ENCODE measurements around the gene PHF2.

The PHF2 gene

GRCh38 chr9:93546356-93546755, 30.0 kb upstream of the PHF2 start:
- H3K4me3 ChIP-seq (ENCODE audit: insufficient read depth, low read depth, low read length): no peak overlapping the region
- no peaks in the 10 kb centered on the region for H3K27me3 ChIP-seq (ENCODE audit: control insufficient read depth, insufficient read depth, low read length, poor library complexity, severe bottlenecking)
- H3K36me3 ChIP-seq (ENCODE audit: control insufficient read depth, insufficient read depth, low read length): peaks cover 6% of the 10 kb centered on the region
- H3K4me1 ChIP-seq (ENCODE audit: control insufficient read depth, insufficient read depth, low read length): no peaks in the 10 kb centered on the region
- H3K27ac ChIP-seq (ENCODE audit: insufficient read depth, low read depth, low read length, poor library complexity, severe bottlenecking): no peak overlapping the region
- no peaks in the 10 kb centered on the region for H3K9me3 ChIP-seq (ENCODE audit: control insufficient read depth, low read length)
- 71 to 75% methylated on average over 11 of the region's 11 CpGs for WGBS, 2 experiments

GRCh38 chr9:93549611-93550010, 26.8 kb upstream of the PHF2 start:
- WGBS, 2 experiments: 94 to 95% methylated on average over 5 of the region's 5 CpGs

GRCh38 chr9:93552923-93553322, 23.5 kb upstream of the PHF2 start:
- 100% methylated on average over 1 of the region's 1 CpG for WGBS, 2 experiments

More at GRCh38 chr9:93549611-93550010, 26.8 kb upstream of the PHF2 start:
- Histone ChIP-seq H3K27ac (ENCODE audit: insufficient read depth, low read depth, low read length, poor library complexity, severe bottlenecking) (no peak overlapping the region), H3K4me3 (ENCODE audit: insufficient read depth, low read depth, low read length) (no peak overlapping the region), H3K9me3 (ENCODE audit: control insufficient read depth, low read length) (no peaks in the 10 kb centered on the region), H3K36me3 (ENCODE audit: control insufficient read depth, insufficient read depth, low read length) (peaks cover 9% of the 10 kb centered on the region), H3K27me3 (ENCODE audit: control insufficient read depth, insufficient read depth, low read length, poor library complexity, severe bottlenecking) (no peaks in the 10 kb centered on the region), H3K4me1 (ENCODE audit: control insufficient read depth, insufficient read depth, low read length) (no peaks in the 10 kb centered on the region)

GRCh38 chr9:93555370-93555769, 21.0 kb upstream of the PHF2 start:
- H3K27me3 ChIP-seq (ENCODE audit: control insufficient read depth, insufficient read depth, low read length, poor library complexity, severe bottlenecking): no peaks in the 10 kb centered on the region
- no peaks in the 10 kb centered on the region for H3K4me1 ChIP-seq (ENCODE audit: control insufficient read depth, insufficient read depth, low read length)
- H3K36me3 ChIP-seq (ENCODE audit: control insufficient read depth, insufficient read depth, low read length): peaks cover 8% of the 10 kb centered on the region
- no peak overlapping the region for H3K27ac ChIP-seq (ENCODE audit: insufficient read depth, low read depth, low read length, poor library complexity, severe bottlenecking)
- 72 to 73% methylated on average over 4 of the region's 4 CpGs for whole genome bisulfite sequencing, 2 experiments
- no peaks in the 10 kb centered on the region for H3K9me3 ChIP-seq (ENCODE audit: control insufficient read depth, low read length)
- no peak overlapping the region for H3K4me3 ChIP-seq (ENCODE audit: insufficient read depth, low read depth, low read length)

More at GRCh38 chr9:93552923-93553322, 23.5 kb upstream of the PHF2 start:
- Histone ChIP-seq H3K4me1 (ENCODE audit: control insufficient read depth, insufficient read depth, low read length) (no peaks in the 10 kb centered on the region), H3K36me3 (ENCODE audit: control insufficient read depth, insufficient read depth, low read length) (peaks cover 9% of the 10 kb centered on the region), H3K27me3 (ENCODE audit: control insufficient read depth, insufficient read depth, low read length, poor library complexity, severe bottlenecking) (no peaks in the 10 kb centered on the region), H3K27ac (ENCODE audit: insufficient read depth, low read depth, low read length, poor library complexity, severe bottlenecking) (no peak overlapping the region), H3K4me3 (ENCODE audit: insufficient read depth, low read depth, low read length) (no peak overlapping the region), H3K9me3 (ENCODE audit: control insufficient read depth, low read length) (no peaks in the 10 kb centered on the region)

- H3K36me3 ChIP-seq (ENCODE audit: control insufficient read depth, insufficient read depth, low read length): peaks cover 11% of the 10 kb centered on the region
- no peaks in the 10 kb centered on the region for H3K9me3 ChIP-seq (ENCODE audit: control insufficient read depth, low read length)
- WGBS, 2 experiments: 91 to 93% methylated on average over 15 of the region's 15 CpGs
- no peaks in the 10 kb centered on the region for H3K27me3 ChIP-seq (ENCODE audit: control insufficient read depth, insufficient read depth, low read length, poor library complexity, severe bottlenecking)
- no peak overlapping the region for H3K4me3 ChIP-seq (ENCODE audit: insufficient read depth, low read depth, low read length)
- H3K27ac ChIP-seq (ENCODE audit: insufficient read depth, low read depth, low read length, poor library complexity, severe bottlenecking): no peak overlapping the region
- H3K4me1 ChIP-seq (ENCODE audit: control insufficient read depth, insufficient read depth, low read length): no peaks in the 10 kb centered on the region
Observed at GRCh38 chr9:93557366-93558137, 18.8 kb upstream of the PHF2 start.

- no peak overlapping the region for H3K4me3 ChIP-seq (ENCODE audit: insufficient read depth, low read depth, low read length)
- peaks cover 11% of the 10 kb centered on the region for H3K36me3 ChIP-seq (ENCODE audit: control insufficient read depth, insufficient read depth, low read length)
- no peak overlapping the region for H3K27ac ChIP-seq (ENCODE audit: insufficient read depth, low read depth, low read length, poor library complexity, severe bottlenecking)
Observed at GRCh38 chr9:93558503-93558902, 17.9 kb upstream of the PHF2 start.

GRCh38 chr9:93560991-93561390, 15.4 kb upstream of the PHF2 start:
- no peaks in the 10 kb centered on the region for H3K9me3 ChIP-seq (ENCODE audit: control insufficient read depth, low read length)
- H3K4me3 ChIP-seq (ENCODE audit: insufficient read depth, low read depth, low read length): no peak overlapping the region
- H3K36me3 ChIP-seq (ENCODE audit: control insufficient read depth, insufficient read depth, low read length): peaks cover 11% of the 10 kb centered on the region
- H3K27ac ChIP-seq (ENCODE audit: insufficient read depth, low read depth, low read length, poor library complexity, severe bottlenecking): no peak overlapping the region
- no peaks in the 10 kb centered on the region for H3K27me3 ChIP-seq (ENCODE audit: control insufficient read depth, insufficient read depth, low read length, poor library complexity, severe bottlenecking)
- 93 to 96% methylated on average over 4 of the region's 5 CpGs for WGBS, 2 experiments
- H3K4me1 ChIP-seq (ENCODE audit: control insufficient read depth, insufficient read depth, low read length): no peaks in the 10 kb centered on the region

More at GRCh38 chr9:93558503-93558902, 17.9 kb upstream of the PHF2 start:
- H3K4me1 ChIP-seq (ENCODE audit: control insufficient read depth, insufficient read depth, low read length): no peaks in the 10 kb centered on the region
- 92 to 96% methylated on average over 14 of the region's 14 CpGs for WGBS, 2 experiments
- no peaks in the 10 kb centered on the region for H3K9me3 ChIP-seq (ENCODE audit: control insufficient read depth, low read length)
- no peaks in the 10 kb centered on the region for H3K27me3 ChIP-seq (ENCODE audit: control insufficient read depth, insufficient read depth, low read length, poor library complexity, severe bottlenecking)

GRCh38 chr9:93562157-93562556, 14.2 kb upstream of the PHF2 start:
- WGBS, 2 experiments: 97 to 98% methylated on average over 2 of the region's 2 CpGs
- H3K27me3 ChIP-seq (ENCODE audit: control insufficient read depth, insufficient read depth, low read length, poor library complexity, severe bottlenecking): no peaks in the 10 kb centered on the region
- H3K27ac ChIP-seq (ENCODE audit: insufficient read depth, low read depth, low read length, poor library complexity, severe bottlenecking): no peak overlapping the region
- H3K4me3 ChIP-seq (ENCODE audit: insufficient read depth, low read depth, low read length): no peak overlapping the region
- H3K4me1 ChIP-seq (ENCODE audit: control insufficient read depth, insufficient read depth, low read length): peaks cover 4% of the 10 kb centered on the region
- H3K9me3 ChIP-seq (ENCODE audit: control insufficient read depth, low read length): no peaks in the 10 kb centered on the region
- peaks cover 11% of the 10 kb centered on the region for H3K36me3 ChIP-seq (ENCODE audit: control insufficient read depth, insufficient read depth, low read length)

- Histone ChIP-seq H3K27ac (ENCODE audit: insufficient read depth, low read depth, low read length, poor library complexity, severe bottlenecking) (no peak overlapping the region), H3K27me3 (ENCODE audit: control insufficient read depth, insufficient read depth, low read length, poor library complexity, severe bottlenecking) (no peaks in the 10 kb centered on the region), H3K4me3 (ENCODE audit: insufficient read depth, low read depth, low read length) (no peak overlapping the region), H3K9me3 (ENCODE audit: control insufficient read depth, low read length) (no peaks in the 10 kb centered on the region), H3K36me3 (ENCODE audit: control insufficient read depth, insufficient read depth, low read length) (peaks cover 6% of the 10 kb centered on the region), H3K4me1 (ENCODE audit: control insufficient read depth, insufficient read depth, low read length) (peaks cover 6% of the 10 kb centered on the region)
- 91 to 97% methylated on average over 2 to 3 of the region's 4 CpGs for WGBS, 2 experiments
Observed at GRCh38 chr9:93565089-93565488, 11.3 kb upstream of the PHF2 start.

GRCh38 chr9:93566408-93567270, 9.7 kb upstream of the PHF2 start:
- Histone ChIP-seq H3K36me3 (ENCODE audit: control insufficient read depth, insufficient read depth, low read length) (peaks cover 6% of the 10 kb centered on the region), H3K27me3 (ENCODE audit: control insufficient read depth, insufficient read depth, low read length, poor library complexity, severe bottlenecking) (no peaks in the 10 kb centered on the region), H3K9me3 (ENCODE audit: control insufficient read depth, low read length) (no peaks in the 10 kb centered on the region), H3K4me3 (ENCODE audit: insufficient read depth, low read depth, low read length) (peak overlapping the region; percentile 60), H3K4me1 (ENCODE audit: control insufficient read depth, insufficient read depth, low read length) (peaks cover 6% of the 10 kb centered on the region), H3K27ac (ENCODE audit: insufficient read depth, low read depth, low read length, poor library complexity, severe bottlenecking) (peak overlapping the region; percentile 50)
- 18 to 20% methylated on average over 69 of the region's 69 CpGs for WGBS, 2 experiments

All from ectodermal cell (in vitro differentiated cells).